HEK293 (cell line): ENCODE measurements around the gene SLC22A31.

Experiments
- CTCF ChIP-seq: fragments of 450-650 bp; formaldehyde crosslinking; IDR thresholded peaks from 2 replicates; pipeline ENCODE4 v1.5.1; 2016; ENCODE audit warnings: missing biosample characterization, missing genetic modification characterization
- HOXA7 ChIP-seq: sonication (generic); formaldehyde crosslinking; IDR thresholded peaks from 2 replicates; pipeline ENCODE4 v1.8.1; 2022; ENCODE audit warnings: missing genetic modification reagents, borderline replicate concordance
- KLF16 ChIP-seq: fragments of 450-650 bp; formaldehyde crosslinking; IDR thresholded peaks from 2 replicates; pipeline ENCODE4 v1.5.1; 2017; ENCODE audit warnings: missing biosample characterization, missing genetic modification characterization
- MZF1 ChIP-seq: fragments of 450-650 bp; formaldehyde crosslinking; IDR thresholded peaks from 2 replicates; pipeline ENCODE4 v1.5.1; 2017; ENCODE audit warnings: missing biosample characterization, missing genetic modification characterization, borderline replicate concordance
- PRDM1 ChIP-seq: fragments of 450-650 bp; formaldehyde crosslinking; IDR thresholded peaks from 2 replicates; pipeline ENCODE4; 2016; ENCODE audit warnings: missing biosample characterization, missing genetic modification characterization
- ZNF138 ChIP-seq: fragments of 450-650 bp; formaldehyde crosslinking; IDR thresholded peaks from 2 replicates; pipeline ENCODE4 v1.5.1; 2016; ENCODE audit warnings: missing biosample characterization, missing genetic modification characterization, borderline replicate concordance
- ZNF677 ChIP-seq: fragments of 450-650 bp; IDR thresholded peaks from 2 replicates; pipeline ENCODE4 v1.5.0; 2018; ENCODE audit warnings: missing biosample characterization, mild to moderate bottlenecking, missing genetic modification characterization, moderate library complexity
- TF ChIP-seq, protein P1 (sequence below): fragments of 450-650 bp; formaldehyde crosslinking; IDR thresholded peaks from 2 replicates; pipeline ENCODE4 v1.5.1; 2017; ENCODE audit warnings: missing biosample characterization, missing genetic modification characterization
- TF ChIP-seq, protein P2 (sequence below): sonication (generic); formaldehyde crosslinking; IDR thresholded peaks from 2 replicates; pipeline ENCODE4 v1.8.1; 2022; ENCODE audit warnings: mild to moderate bottlenecking, moderate library complexity, missing genetic modification reagents
- TF ChIP-seq, protein P3 (sequence below): fragments of 450-650 bp; formaldehyde crosslinking; IDR thresholded peaks from 2 replicates; pipeline ENCODE4 v1.5.1; 2017; ENCODE audit warnings: missing biosample characterization, missing genetic modification characterization

GRCh38 chr16:89153848-89154271, 46.5 kb downstream of the SLC22A31 start:
- TF ChIP-seq, protein P1, sequence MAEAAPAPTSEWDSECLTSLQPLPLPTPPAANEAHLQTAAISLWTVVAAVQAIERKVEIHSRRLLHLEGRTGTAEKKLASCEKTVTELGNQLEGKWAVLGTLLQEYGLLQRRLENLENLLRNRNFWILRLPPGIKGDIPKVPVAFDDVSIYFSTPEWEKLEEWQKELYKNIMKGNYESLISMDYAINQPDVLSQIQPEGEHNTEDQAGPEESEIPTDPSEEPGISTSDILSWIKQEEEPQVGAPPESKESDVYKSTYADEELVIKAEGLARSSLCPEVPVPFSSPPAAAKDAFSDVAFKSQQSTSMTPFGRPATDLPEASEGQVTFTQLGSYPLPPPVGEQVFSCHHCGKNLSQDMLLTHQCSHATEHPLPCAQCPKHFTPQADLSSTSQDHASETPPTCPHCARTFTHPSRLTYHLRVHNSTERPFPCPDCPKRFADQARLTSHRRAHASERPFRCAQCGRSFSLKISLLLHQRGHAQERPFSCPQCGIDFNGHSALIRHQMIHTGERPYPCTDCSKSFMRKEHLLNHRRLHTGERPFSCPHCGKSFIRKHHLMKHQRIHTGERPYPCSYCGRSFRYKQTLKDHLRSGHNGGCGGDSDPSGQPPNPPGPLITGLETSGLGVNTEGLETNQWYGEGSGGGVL (tag by site-specific recombination) = no peak
- no peak for TF ChIP-seq HOXA7 (CRISPR knock-in tag)
- TF ChIP-seq, protein P2, sequence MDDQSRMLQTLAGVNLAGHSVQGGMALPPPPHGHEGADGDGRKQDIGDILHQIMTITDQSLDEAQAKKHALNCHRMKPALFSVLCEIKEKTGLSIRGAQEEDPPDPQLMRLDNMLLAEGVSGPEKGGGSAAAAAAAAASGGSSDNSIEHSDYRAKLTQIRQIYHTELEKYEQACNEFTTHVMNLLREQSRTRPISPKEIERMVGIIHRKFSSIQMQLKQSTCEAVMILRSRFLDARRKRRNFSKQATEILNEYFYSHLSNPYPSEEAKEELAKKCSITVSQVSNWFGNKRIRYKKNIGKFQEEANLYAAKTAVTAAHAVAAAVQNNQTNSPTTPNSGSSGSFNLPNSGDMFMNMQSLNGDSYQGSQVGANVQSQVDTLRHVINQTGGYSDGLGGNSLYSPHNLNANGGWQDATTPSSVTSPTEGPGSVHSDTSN = no peak
- no peak for TF ChIP-seq PRDM1 (tag by site-specific recombination)
- no peak for TF ChIP-seq ZNF138 (tag by site-specific recombination)
- no peak for TF ChIP-seq MZF1 (tag by site-specific recombination)
- TF ChIP-seq ZNF677 = no peak
- TF ChIP-seq CTCF (tag by site-specific recombination) = no peak
- TF ChIP-seq KLF16 (tag by site-specific recombination) = no peak
- TF ChIP-seq, protein P3, sequence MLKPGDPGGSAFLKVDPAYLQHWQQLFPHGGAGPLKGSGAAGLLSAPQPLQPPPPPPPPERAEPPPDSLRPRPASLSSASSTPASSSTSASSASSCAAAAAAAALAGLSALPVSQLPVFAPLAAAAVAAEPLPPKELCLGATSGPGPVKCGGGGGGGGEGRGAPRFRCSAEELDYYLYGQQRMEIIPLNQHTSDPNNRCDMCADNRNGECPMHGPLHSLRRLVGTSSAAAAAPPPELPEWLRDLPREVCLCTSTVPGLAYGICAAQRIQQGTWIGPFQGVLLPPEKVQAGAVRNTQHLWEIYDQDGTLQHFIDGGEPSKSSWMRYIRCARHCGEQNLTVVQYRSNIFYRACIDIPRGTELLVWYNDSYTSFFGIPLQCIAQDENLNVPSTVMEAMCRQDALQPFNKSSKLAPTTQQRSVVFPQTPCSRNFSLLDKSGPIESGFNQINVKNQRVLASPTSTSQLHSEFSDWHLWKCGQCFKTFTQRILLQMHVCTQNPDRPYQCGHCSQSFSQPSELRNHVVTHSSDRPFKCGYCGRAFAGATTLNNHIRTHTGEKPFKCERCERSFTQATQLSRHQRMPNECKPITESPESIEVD (tag by site-specific recombination) = no peak
